ENCODE measurements around the gene TOB1.

TOB1 gene

DNA sequence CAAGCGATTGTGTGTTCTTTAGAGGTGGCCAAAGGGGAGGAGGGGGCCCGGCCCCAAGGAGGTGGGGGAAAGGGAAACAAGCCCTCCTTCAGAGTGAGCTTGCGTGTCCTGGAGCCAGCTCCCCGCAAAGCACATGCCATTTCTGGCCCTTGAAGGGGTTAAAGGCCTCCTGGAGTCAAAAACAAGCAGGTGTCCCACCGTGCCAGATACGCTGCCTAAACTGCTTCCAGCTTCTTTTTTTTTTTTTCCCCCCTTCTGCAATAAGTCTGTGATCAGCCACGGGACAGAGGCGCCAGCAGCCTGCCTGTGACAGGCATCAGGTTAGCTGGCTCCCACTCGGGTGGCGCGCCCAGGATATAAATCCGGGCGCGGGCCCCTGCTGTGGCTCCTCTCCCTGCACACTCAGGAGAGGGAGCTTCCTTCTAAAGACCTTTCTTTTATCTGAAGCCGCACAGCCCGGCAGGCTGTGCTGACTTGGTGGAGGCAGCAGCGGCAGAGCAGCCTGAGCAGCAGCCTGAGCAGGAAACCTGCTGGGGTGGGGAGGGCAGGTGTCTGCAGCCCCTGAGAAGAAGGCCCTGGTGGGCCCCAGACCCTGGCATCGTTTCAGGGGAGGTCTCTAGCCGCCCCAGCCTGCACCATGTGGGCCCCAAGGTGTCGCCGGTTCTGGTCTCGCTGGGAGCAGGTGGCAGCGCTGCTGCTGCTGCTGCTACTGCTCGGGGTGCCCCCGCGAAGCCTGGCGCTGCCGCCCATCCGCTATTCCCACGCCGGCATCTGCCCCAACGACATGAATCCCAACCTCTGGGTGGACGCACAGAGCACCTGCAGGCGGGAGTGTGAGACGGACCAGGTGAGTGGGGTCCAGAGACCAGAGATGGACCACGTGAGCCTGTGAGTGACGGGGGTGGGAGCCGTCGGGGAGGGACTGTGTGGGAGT lies 30.6 kb downstream of the TOB1 start, which contains the start of gene WFIKKN2:
WFIKKN2 (plus strand) TSS at position 286 of the 934 bp plus-strand sequence; CDS start at position 638, 352 bp downstream.
- H3K4me1 ChIP-seq (ENCODE audit: control insufficient read depth, insufficient read depth, low read length): peaks cover 13% of the 10 kb centered on the region
- no peaks in the 10 kb centered on the region for H3K27me3 ChIP-seq (ENCODE audit: control insufficient read depth in 1 of 2, insufficient read depth in 2 of 2, low read length in 2 of 2)
- no peak within 1 kb of the TSS for H3K27ac ChIP-seq (ENCODE audit: low read length)
- no peaks in the 10 kb centered on the region for H3K36me3 ChIP-seq (ENCODE audit: control insufficient read depth in 2 of 2, insufficient read depth in 2 of 2, low read length in 2 of 2)
- peak within 1 kb of the TSS; percentile 17 to 67 for H3K4me3 ChIP-seq (ENCODE audit: low read length in 2 of 2)
- no peaks in the 10 kb centered on the region for H3K9me3 ChIP-seq (ENCODE audit: control insufficient read depth in 2 of 2, low read length in 2 of 2)
- H3K9ac ChIP-seq (ENCODE audit: low read length in 2 of 2): peak within 1 kb of the TSS; percentile 1 to 51

GRCh38 chr17:50834429-50835300 lies 31.5 kb downstream of the TOB1 start:
- no peaks in the 10 kb centered on the region for H3K9me3 ChIP-seq (ENCODE audit: control insufficient read depth in 2 of 2, low read length in 2 of 2)
- peak overlapping the region; percentile 1 to 51 for H3K9ac ChIP-seq (ENCODE audit: low read length in 2 of 2)
- peak overlapping the region; percentile 17 to 67 for H3K4me3 ChIP-seq (ENCODE audit: low read length in 2 of 2)
- H3K27ac ChIP-seq (ENCODE audit: low read length): no peak overlapping the region
- no peaks in the 10 kb centered on the region for H3K27me3 ChIP-seq (ENCODE audit: control insufficient read depth in 1 of 2, insufficient read depth in 2 of 2, low read length in 2 of 2)
- no peaks in the 10 kb centered on the region for H3K36me3 ChIP-seq (ENCODE audit: control insufficient read depth in 2 of 2, insufficient read depth in 2 of 2, low read length in 2 of 2)
- H3K4me1 ChIP-seq (ENCODE audit: control insufficient read depth, insufficient read depth, low read length): peaks cover 13% of the 10 kb centered on the region

DNA sequence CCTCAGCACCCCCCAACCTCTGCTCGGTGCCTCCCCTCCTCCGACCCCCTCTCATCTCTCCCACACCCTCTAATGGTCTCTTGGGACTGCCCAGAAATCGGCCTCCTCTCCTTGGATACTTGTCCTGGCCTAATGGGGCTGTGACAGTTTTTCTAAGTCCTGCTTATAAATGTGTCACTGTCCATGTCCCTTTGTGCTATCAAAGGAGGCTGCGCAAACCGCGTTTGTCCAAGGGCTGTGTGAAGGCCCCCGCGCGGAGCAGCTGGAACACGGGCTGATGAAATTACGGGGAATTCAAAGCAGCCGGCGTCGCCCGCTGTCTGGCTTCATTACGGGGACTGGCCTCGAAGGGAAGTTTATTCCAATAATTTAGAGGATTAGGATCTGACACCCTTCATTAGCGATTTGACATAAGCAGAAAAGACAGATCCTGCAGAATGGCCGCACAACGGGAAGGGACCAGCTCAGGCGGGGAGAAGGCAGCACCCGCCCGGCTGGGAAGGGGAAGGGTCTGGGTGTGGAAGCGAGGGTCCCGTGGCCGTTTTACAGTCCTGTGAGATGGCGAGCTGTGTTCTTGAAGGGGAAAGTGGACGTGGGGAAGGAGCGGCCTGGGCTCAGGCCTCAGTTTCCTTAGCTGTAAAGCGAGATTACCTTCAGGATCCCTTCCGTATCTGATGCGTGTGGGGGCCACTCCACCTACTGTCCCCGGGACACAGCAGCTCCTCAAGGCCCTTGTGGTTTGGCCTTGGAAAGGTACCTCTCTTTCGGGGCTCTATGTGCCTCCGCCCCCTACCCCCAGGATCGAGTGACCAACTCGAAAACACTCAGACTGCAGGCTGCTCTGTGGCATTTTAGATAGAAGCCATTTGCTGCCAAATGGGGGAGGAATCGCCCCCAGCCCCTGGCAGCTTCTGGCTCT lies 32.4 kb downstream of the TOB1 start:
- H3K4me3 ChIP-seq (ENCODE audit: low read length in 2 of 2): no peak overlapping the region
- H3K9ac ChIP-seq (ENCODE audit: low read length in 2 of 2): no peak overlapping the region
- no peaks in the 10 kb centered on the region for H3K36me3 ChIP-seq (ENCODE audit: control insufficient read depth in 2 of 2, insufficient read depth in 2 of 2, low read length in 2 of 2)
- no peak overlapping the region for H3K27ac ChIP-seq (ENCODE audit: low read length)
- no peaks in the 10 kb centered on the region for H3K27me3 ChIP-seq (ENCODE audit: control insufficient read depth in 1 of 2, insufficient read depth in 2 of 2, low read length in 2 of 2)
- H3K9me3 ChIP-seq (ENCODE audit: control insufficient read depth in 2 of 2, low read length in 2 of 2): no peaks in the 10 kb centered on the region
- peaks cover 13% of the 10 kb centered on the region for H3K4me1 ChIP-seq (ENCODE audit: control insufficient read depth, insufficient read depth, low read length)

GRCh38 chr17:50832864-50833381 lies 33.2 kb downstream of the TOB1 start:
- H3K9me3 ChIP-seq (ENCODE audit: control insufficient read depth in 2 of 2, low read length in 2 of 2): no peaks in the 10 kb centered on the region
- H3K27ac ChIP-seq (ENCODE audit: low read length): no peak overlapping the region
- H3K4me1 ChIP-seq (ENCODE audit: control insufficient read depth, insufficient read depth, low read length): peaks cover 13% of the 10 kb centered on the region
- H3K4me3 ChIP-seq (ENCODE audit: low read length in 2 of 2): no peak overlapping the region
- H3K9ac ChIP-seq (ENCODE audit: low read length in 2 of 2): no peak overlapping the region
- H3K27me3 ChIP-seq (ENCODE audit: control insufficient read depth in 1 of 2, insufficient read depth in 2 of 2, low read length in 2 of 2): no peaks in the 10 kb centered on the region
- H3K36me3 ChIP-seq (ENCODE audit: control insufficient read depth in 2 of 2, insufficient read depth in 2 of 2, low read length in 2 of 2): no peaks in the 10 kb centered on the region

DNA sequence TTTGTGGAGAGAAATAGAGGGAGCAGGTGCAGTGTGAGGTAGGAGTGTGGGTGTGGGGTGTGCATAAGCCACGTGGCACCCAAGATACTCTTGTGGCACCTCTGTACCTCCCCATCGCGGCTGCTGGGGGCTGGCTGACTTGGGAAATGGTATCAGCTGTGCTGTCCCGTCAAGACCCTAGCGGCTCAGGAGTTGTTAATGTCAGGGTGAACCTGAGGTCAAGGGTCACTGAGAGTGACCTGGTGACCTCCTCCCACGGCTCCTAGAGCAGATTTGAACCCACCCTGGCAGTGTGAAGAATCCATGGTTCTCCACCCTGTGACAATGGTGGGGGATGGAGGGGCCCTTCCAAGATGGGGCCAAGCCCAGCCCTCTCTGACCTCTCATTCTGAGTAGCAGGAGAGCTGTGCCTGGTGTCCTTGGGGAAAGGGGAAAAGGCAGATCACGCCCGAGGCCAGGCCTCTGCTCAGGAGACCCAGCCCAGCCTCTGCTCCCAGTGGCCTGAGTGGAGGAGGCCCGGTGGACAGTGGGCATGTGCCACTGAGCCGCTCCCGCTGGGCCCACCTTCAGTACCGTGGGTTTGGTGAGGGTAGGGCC lies 33.8 kb downstream of the TOB1 start:
- Histone ChIP-seq H3K4me1 (ENCODE audit: control insufficient read depth, insufficient read depth, low read length) (peaks cover 13% of the 10 kb centered on the region), H3K4me3 (ENCODE audit: low read length in 2 of 2) (no peak overlapping the region), H3K9me3 (ENCODE audit: control insufficient read depth in 2 of 2, low read length in 2 of 2) (no peaks in the 10 kb centered on the region), H3K27me3 (ENCODE audit: control insufficient read depth in 1 of 2, insufficient read depth in 2 of 2, low read length in 2 of 2) (no peaks in the 10 kb centered on the region), H3K27ac (ENCODE audit: low read length) (no peak overlapping the region), H3K9ac (ENCODE audit: low read length in 2 of 2) (no peak overlapping the region), H3K36me3 (ENCODE audit: control insufficient read depth in 2 of 2, insufficient read depth in 2 of 2, low read length in 2 of 2) (no peaks in the 10 kb centered on the region)

- Histone ChIP-seq H3K4me1 (ENCODE audit: control insufficient read depth, insufficient read depth, low read length) (peaks cover 13% of the 10 kb centered on the region), H3K9ac (ENCODE audit: low read length in 2 of 2) (no peak overlapping the region), H3K27ac (ENCODE audit: low read length) (no peak overlapping the region), H3K4me3 (ENCODE audit: low read length in 2 of 2) (no peak overlapping the region), H3K9me3 (ENCODE audit: control insufficient read depth in 2 of 2, low read length in 2 of 2) (no peaks in the 10 kb centered on the region), H3K27me3 (ENCODE audit: control insufficient read depth in 1 of 2, insufficient read depth in 2 of 2, low read length in 2 of 2) (no peaks in the 10 kb centered on the region), H3K36me3 (ENCODE audit: control insufficient read depth in 2 of 2, insufficient read depth in 2 of 2, low read length in 2 of 2) (no peaks in the 10 kb centered on the region)
These were observed 34.7 kb downstream of the TOB1 start for GRCh38 chr17:50831471-50831928.

DNA sequence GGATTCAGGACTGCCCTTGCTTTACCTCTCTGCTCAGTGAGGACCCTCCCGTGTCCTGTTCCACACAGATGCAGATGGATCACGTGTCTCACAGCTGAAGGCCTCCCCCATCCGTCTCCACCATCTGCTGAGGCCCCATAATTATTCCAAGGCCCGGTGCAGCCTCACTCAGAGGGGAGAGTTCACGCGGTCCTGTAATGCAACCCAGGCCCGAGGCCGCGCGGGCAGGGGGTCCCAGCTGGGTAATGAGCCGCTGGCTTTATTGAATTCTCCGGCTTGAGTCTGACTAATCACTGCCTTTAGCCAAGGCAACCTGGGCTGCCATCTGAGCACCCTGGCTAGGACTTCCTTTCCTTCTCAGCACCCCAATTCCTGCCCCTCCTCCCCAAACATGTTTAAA lies 35.2 kb downstream of the TOB1 start:
- Histone ChIP-seq H3K27ac (ENCODE audit: low read length) (no peak overlapping the region), H3K9ac (ENCODE audit: low read length in 2 of 2) (no peak overlapping the region), H3K4me1 (ENCODE audit: control insufficient read depth, insufficient read depth, low read length) (peaks cover 13% of the 10 kb centered on the region)

DNA sequence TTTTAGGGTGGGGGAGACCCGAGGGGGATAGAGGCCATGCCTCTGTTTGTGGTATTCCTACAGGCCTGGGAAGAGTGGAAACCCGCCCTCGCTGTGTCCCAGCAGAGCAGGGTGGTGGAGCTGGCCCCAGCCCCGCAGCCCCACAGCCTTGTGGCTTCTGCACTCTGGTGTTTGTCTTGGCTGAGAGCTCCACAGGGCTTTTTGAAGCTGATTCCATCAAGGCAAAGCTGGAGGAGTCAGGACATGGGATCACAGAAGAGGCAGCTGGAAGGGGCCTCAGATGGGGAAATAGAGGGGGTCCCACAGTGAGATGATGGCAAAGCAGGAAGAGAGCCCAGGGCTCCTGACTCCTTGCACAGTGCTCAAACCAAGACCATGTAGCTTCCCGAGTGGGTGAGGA lies 35.8 kb downstream of the TOB1 start:
- no peaks in the 10 kb centered on the region for H3K36me3 ChIP-seq (ENCODE audit: control insufficient read depth in 2 of 2, insufficient read depth in 2 of 2, low read length in 2 of 2)
- H3K4me1 ChIP-seq (ENCODE audit: control insufficient read depth, insufficient read depth, low read length): peaks cover 11% of the 10 kb centered on the region
- H3K27ac ChIP-seq (ENCODE audit: low read length): no peak overlapping the region
- H3K9me3 ChIP-seq (ENCODE audit: control insufficient read depth in 2 of 2, low read length in 2 of 2): no peaks in the 10 kb centered on the region
- no peak overlapping the region for H3K4me3 ChIP-seq (ENCODE audit: low read length in 2 of 2)
- H3K9ac ChIP-seq (ENCODE audit: low read length in 2 of 2): no peak overlapping the region
- no peaks in the 10 kb centered on the region for H3K27me3 ChIP-seq (ENCODE audit: control insufficient read depth in 1 of 2, insufficient read depth in 2 of 2, low read length in 2 of 2)

More for the DNA sequence above, 35.2 kb downstream of the TOB1 start:
- no peaks in the 10 kb centered on the region for H3K27me3 ChIP-seq (ENCODE audit: control insufficient read depth in 1 of 2, insufficient read depth in 2 of 2, low read length in 2 of 2)
- H3K4me3 ChIP-seq (ENCODE audit: low read length in 2 of 2): no peak overlapping the region
- H3K9me3 ChIP-seq (ENCODE audit: control insufficient read depth in 2 of 2, low read length in 2 of 2): no peaks in the 10 kb centered on the region
- no peaks in the 10 kb centered on the region for H3K36me3 ChIP-seq (ENCODE audit: control insufficient read depth in 2 of 2, insufficient read depth in 2 of 2, low read length in 2 of 2)

- Histone ChIP-seq H3K36me3 (ENCODE audit: control insufficient read depth in 2 of 2, insufficient read depth in 2 of 2, low read length in 2 of 2) (no peaks in the 10 kb centered on the region), H3K9ac (ENCODE audit: low read length in 2 of 2) (no peak overlapping the region), H3K27ac (ENCODE audit: low read length) (no peak overlapping the region), H3K27me3 (ENCODE audit: control insufficient read depth in 1 of 2, insufficient read depth in 2 of 2, low read length in 2 of 2) (no peaks in the 10 kb centered on the region), H3K4me1 (ENCODE audit: control insufficient read depth, insufficient read depth, low read length) (peaks cover 2% of the 10 kb centered on the region), H3K4me3 (ENCODE audit: low read length in 2 of 2) (no peak overlapping the region), H3K9me3 (ENCODE audit: control insufficient read depth in 2 of 2, low read length in 2 of 2) (no peaks in the 10 kb centered on the region)
These were observed 36.8 kb downstream of the TOB1 start for GRCh38 chr17:50829332-50829731.
